NCI-H82 (cell line): ENCODE data around the gene MRPL53.
A peak's percentile ranks its signal among the peaks of the same experiment; 100 is the strongest.
"Not testable (repeated sequence)": the region's sequence is repeated elsewhere in the genome, so short reads cannot be mapped to it uniquely, and the experiment has no call there.

Experiments
- DNase-seq: peaks from one replicate; lab custom pipeline; 2025; lab: John Stamatoyannopoulos, UW

Gene MRPL53

DNA sequence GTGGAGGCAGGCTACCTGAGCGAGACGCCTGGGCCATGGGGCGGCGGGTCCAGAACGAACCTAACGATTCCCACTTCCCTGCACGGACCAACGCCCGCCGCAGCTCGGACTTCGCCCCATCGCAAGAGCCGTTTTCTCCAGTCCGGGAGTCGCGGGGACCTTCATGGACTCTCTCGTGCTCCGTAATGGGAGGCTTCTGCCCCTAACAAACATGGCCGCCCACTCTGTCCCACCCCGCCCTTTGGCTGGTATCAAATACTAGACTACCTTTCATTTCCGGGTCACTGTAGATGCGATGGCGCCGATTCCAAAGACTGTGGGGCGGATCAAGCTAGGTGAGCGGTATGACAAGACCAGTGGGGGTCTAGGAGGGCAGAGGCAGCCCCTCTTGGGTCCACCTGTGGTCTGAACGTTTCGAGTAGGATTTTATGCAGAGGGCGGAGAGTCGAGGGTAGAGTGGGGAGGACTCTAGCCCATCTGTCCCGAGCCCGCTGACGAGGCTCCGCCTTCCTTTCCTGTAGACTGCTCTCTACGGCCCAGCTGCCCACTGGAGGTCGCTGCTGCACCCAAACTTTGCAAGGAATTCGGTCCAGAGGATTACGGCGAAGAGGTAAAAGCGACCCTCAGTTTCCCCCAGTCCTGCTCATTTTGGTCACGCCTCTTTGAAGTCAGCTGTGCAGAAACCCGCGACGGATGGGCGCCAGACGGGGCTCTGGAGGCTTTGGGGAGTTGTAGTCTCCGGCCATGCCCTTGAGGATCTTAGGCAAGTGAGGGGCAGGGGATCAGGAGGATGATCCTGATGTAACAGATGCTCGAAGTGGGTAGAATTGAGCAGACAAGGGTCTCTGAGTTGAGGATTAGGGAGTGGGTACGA lies 10.6 kb upstream of the MRPL53 start, which contains the start of the genes CCDC142 and TTC31:
Gene CCDC142 (minus strand): TSS at position 198 of the 874 bp plus-strand sequence. CDS start 161 bp downstream, at position 37.
Gene TTC31 (plus strand): TSS at position 281 of the 874 bp plus-strand sequence. CDS start 15 bp downstream, at position 296.
- peak; percentile 99 for DNase-seq

DNA sequence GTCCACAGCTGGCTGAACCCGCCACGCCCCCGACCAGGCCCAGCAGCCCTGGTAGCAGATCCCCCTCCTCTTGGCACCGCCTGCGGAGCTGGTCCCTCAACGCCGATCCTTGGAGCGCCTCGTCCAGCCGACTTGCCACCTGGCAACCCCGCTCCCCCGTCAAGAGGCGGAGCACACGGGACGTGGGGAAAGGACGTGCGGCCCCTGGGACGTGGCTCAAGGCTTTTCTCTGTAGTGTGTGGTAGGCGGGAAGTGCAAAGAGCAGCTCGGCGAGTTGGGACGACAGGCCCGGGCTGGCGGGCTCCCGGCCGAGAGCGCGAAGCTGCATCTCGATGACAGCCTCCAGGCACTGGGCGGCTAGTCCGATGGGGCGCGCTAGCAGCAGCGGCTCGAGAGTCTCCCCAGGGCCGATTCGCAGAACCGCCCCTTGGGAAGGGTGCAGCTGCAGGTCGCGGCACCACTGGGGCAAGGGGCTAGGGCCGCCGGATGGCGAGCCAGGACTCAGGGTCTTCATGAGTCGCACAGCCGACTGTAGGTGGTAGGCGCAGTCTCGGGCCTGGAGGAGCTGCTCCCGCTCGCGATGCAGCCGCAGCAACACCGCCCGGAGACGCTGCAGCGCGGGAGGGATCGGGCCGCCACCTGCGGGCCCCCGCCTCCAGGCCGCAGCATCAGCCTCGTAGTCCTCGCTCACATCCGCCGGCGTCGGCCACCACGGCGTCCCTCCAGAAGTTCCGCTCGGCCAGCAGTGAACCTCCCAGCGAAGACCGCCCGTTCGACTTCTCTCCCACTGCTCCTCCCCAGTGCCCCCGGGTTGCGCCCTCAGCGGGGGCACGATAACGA lies 9.7 kb upstream of the MRPL53 start:
- DNase-seq: peak; percentile 79

DNA sequence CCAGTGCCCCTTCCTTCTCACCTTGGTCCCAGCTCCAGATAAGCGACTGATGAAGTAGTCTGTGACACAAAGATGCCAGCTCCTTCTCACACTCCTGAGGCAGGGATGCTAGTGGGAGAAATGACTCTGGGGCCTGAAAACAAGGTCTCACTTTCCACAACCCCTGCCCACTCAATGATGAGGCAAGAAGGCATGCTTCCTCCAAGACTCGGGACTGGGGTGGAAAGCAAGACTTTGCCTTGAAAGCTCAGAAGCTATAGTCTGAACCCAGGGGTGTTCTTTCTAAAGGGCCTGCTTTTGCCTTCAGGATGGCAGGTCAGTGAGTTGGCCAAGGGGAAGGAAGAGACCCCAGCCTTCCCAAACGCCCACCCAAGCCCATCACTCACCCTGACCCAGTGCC lies 9.0 kb upstream of the MRPL53 start:
- DNase-seq: no peak

DNA sequence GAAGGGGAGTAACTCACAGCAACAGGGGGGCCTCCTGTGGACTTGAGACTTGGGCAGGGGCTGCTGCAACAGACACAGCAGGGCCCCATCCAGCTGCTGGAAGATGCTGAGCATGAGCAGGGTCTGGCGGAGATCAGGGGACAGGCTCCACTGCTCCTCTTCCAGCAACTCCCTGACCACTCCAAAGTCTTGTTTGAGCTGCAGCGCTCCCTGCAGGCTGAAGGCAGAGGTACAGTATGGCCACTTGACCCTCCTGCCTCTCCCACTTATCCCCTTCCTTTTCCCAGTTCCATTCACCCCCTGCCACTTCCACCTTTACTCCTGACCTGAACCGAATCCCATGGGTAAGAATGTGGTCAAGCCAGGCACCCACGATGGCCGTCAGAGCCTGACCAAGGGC lies 2.4 kb upstream of the MRPL53 start:
- DNase-seq: no peak

DNA sequence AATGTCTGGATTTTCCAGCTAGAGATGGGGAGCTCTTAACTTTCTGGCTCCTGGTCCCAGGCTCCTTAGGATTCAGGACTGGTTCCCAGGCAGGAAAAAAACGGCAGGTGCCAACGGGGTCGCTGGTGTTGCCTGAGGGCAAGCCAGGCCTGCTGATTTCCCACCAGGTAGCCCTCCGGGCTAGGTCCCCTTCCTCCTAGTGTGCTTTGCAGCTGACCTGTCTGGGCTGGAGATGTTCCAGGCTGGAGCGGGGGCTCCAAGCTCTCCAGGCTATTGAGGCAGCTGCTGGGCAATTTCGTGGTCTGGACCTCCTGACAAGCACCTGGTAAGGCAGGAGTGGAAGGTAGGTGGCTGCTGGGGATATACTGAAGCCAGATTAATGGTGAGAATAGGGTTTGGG lies 2.0 kb upstream of the MRPL53 start:
- DNase-seq: no peak

DNA sequence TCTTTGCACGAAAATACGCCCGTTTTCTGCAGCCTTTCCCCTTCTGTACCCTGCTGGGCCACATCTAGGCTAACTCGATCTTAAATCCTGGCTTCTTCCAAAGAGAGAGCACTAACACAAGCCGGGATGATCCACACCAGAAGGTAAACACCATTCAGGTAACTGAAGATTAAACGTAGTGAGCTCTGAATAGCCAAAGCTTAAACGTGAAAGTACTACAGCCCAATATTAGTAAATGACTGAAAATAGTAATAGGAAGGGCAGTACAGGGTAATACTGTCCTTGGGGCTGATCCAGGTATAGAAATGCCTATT lies 422 bp upstream of the MRPL53 start:
- DNase-seq: peak; percentile 70

DNA sequence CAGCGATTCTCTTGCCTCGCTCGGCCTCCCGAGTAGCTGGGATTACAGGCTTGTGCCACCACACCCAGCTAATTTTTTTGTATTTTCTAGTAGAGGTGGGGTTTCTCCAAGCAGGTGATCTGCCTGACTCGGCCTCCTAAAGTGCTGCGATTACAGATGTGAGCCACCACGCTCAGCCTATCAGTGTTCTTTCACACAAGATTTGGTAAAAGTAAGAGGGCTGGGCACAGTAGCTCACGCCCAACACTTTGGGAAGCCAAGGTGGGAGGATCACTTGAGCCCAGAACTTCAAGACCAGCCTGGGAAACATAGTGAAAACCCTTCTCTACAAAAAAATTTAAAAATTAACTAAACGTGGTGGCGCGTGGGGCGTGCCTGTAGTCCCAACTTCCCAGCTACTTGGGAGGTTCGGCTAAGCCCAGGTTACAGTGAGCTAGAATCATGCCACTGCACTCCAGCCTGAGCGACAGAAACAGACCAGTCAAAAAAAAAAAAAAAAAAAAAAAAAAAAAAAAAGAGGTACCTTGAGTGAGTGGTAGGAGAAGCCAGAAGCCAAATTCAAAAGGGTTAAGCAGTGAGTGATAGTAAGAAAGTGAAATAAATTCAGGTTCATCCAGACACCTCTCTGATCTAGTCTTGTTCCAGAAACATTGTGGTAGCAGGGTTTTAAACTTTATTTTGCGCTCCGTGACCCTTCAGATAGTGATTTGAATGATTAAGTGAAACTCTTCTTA lies 981 bp downstream of the MRPL53 start:
- no peak for DNase-seq

DNA sequence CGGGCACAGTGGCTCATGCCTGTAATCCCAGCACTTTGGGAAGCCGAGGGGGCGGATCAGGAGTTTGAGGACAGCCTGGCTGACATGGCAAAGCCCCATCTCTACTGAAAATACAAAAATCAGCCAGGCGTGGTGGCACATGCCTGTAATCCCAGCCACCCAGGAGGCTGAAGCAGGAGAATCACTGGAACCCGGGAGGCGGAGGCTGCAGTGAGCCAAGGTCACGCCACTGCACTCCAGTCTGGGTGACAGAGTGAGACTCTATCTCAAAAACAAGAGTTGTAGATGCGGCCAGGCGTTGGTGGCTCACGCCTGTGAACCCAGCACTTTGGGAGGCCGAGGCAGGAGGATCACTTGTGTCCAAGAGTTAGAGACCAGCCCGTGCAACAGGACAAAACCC lies 1.7 kb downstream of the MRPL53 start:
- DNase-seq: not testable (repeated sequence)

DNA sequence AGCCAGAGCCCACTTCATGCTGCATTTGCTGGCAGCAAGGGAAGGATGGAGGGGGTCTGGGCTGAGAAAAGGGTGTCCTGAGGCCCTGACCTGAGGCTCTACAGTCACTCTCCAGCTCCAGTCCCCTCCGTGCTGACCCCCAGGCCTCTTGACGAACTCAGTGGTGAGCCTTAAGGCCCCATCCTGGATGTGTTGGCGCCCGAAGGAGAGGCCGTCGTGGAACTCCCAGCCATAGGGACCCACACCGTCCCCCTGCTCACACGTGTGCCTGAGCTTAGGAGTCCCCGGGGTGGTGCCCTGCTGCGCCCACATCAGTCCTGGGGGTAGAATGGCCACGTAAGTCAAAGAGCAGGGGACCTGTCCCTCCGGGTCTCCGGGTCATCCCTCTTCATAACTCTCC lies 8.1 kb downstream of the MRPL53 start:
- DNase-seq: no peak

DNA sequence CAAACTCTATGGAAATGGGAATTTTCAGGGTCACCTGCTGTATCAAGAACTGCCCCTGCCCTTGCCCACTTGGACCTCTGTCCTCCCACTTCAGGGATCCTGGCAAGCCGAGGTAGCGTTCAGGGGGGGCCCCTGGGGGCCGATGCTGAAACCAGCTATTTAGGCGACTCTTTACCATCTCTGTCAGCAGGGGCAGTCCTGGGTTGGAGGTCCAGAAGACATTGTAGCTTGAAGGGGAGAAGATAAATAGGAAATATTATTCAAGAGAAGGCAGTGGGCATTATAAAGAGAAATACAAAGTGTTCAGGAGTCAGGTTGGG lies 9.7 kb downstream of the MRPL53 start:
- DNase-seq: no peak

DNA sequence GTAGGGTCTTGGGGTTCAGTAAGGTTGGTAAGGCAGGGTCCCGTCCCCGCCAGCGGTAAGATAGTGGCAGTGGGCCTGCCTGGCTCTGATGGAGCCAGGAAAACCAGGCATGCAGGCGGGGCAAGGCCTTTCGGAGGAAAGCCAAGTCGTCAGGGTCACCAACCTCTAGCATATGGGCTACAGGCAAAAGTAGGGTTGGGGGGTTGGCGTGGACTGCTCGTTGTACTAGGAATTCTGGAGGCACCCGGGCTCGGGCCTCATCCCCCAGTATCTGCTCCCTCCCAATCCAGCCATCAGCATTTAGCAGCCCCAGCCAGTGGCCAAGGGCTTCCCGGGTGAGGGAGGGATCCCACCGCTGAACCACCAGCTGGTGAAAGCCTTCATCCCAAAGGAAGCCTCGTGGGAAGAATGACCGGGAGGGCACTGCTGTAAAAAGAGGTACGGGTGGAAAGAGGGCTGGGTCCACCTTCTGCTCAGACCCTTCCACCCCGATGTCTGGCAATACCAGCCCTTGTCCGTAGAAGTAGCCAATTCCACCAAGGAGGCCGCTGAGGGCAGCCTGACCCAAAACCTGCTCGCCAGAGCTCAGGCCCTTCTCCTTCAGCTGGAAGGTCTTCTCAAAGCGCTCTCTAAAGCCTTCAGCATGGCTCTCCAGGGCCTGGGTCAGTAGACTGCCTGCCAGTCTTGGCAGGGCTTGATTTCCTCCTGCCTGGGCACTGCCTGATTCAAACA lies 10.3 kb downstream of the MRPL53 start:
- DNase-seq: no peak

DNA sequence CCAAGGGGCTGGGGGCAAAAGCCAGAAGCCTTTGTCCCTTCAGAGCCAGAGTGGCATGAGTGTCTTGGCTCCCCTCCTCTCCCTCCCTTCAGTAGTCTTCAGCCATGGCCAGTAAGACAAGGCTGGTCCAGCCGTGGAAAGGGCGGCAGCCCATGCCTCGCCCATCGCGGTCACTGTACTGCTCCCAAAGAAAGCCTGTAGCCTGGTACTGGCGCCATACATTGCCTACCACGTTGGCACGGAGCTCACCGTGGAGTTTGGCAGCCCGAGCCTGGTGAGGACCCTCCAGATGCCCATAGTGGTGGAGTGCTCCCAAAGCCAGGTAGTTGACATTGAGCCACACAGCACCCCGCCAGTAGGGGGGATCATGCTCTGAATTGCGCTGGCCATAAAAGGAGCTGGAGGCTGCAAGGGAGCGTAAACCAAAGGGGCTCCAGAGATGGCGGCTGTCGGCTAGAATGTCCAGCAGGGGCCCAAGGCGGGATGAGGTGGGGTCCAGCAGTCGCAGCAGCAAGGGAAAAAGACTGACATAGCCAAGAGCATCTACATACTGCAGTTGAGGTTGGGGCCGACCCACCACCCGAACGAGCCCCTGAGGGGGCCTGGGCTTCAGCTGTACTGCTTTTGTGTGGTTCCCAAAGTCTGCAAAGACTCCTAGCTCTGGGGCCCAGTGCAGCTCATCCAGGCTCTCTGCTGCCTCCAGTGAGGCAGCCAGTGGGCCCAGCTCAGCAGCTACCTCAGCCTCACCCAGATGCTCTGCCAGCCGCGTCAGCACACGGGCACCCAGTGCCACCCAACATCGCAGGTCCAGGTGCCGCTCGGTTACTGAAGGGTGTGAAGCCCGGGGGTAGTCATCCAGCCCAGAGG lies 11.1 kb downstream of the MRPL53 start:
- DNase-seq: peak; percentile 47

DNA sequence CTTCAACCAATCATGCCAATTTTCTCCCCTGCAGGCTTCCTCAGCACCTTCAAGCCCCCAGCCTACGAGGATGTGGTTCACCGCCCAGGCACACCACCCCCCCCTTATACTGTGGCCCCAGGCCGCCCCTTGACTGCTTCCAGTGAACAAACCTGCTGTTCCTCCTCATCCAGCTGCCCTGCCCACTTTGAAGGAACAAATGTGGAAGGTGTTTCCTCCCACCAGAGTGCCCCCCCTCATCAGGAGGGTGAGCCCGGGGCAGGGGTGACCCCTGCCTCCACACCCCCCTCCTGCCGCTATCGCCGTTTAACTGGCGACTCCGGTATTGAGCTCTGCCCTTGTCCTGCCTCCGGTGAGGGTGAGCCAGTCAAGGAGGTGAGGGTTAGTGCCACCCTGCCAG lies 12.3 kb downstream of the MRPL53 start:
- not testable (repeated sequence) for DNase-seq

DNA sequence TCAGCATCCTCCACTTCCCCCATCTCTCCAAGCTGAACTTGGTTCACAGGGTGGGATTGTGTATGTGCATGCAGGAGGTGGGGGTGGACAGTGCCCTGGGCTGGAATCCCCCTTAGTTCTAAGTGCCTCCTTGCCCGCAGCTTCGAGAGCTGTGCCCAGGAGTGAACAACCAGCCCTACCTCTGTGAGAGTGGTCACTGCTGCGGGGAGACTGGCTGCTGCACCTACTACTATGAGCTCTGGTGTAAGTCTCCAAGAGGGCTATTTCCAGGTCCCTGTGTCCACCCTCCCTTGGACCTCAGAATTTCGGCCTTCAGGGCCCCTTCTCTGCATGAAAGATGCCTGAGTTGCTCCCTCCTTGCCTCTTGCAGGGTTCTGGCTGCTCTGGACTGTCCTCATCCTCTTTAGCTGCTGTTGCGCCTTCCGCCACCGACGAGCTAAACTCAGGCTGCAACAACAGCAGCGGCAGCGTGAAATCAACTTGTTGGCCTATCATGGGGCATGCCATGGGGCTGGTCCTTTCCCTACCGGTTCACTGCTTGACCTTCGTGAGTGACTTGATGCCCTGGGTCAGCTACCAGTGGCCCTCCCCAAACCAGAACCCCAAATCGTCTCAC lies 12.9 kb downstream of the MRPL53 start:
- not testable (repeated sequence) for DNase-seq

DNA sequence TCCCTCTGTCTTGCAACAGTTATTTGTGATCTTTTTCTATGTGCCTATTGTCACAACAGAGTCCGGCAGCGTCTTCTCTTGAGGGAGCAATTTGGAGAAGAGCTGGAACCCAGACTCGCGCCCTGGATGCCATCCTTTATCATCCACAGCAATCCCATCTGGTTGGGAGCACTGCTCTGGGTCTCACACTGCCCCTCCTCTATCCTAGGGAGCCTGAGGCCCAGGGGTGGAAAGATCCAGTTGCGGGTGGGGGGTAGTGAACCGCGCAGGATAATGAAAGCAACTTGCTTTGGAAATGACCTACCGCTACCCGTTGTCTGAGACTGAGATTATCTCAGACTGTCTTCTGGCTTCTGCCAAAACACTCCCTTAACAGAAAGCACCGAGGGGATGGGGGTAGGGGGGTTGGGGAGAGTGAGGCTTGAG lies 13.5 kb downstream of the MRPL53 start:
- DNase-seq: no peak

DNA sequence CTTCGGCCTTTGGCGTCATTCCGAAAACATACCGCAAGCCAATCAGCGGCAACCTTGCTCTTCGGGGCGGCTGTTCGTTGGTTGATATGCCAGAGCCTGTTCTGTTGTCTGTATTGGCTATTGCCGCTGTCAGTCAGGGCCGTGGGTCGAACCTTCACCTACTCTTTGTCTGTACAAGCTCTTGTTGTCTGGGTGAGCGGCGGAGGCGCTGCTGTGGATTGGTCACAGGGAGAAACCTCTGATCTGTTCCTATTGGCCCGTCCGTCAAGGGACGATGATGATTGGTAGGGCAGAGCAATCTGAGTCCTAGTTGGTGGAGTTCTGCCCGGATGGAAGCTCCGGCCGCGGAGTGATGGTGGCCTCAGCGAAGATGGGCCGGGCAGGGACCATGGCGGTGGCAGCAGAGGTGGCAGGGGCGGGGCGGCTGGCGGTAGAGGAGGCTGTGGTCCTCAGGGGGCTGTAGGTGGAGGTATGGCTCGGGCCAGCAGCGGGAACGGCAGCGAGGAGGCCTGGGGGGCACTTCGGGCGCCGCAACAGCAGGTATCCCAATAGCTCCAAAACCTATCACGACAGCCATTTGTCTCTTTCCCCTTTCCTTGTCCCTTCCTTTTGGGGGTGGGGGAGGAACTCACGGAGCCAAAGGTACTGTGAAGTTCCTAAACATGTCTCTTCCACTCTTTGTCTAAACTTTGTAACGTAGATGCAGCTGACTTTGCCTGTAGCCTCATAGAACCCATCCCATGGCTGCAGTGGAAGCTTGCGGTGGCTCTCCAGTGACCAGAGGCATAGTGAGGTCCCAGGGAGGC lies 14.1 kb downstream of the MRPL53 start, which contains the start of gene WBP1:
Gene WBP1 (plus strand): TSS at position 307 of the 806 bp plus-strand sequence. CDS start 165 bp downstream, at position 472.
- DNase-seq: peak; percentile 100

DNA sequence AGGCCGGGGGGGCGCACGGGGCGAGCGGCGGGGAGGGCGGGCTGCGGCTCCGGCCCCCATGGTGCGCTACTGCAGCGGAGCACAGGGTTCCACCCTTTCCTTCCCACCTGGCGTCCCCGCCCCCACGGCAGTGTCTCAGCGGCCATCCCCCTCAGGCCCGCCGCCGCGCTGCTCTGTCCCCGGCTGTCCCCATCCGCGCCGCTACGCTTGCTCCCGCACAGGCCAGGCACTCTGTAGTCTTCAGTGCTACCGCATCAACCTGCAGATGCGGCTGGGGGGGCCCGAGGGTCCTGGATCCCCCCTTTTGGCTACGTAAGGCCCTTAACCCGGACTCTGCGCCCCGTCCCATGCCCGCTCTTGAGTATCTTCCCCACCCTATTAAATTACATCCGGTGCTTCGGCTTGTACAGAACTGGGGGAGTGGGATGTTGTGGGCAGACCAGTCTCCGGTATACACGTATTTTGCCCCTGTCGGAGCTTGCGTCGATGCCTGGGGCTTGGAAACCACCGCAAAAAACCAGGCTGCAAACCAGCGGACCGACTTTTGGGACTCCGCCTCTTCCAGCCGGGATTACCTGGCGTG lies 14.8 kb downstream of the MRPL53 start:
- peak; percentile 89 for DNase-seq

DNA sequence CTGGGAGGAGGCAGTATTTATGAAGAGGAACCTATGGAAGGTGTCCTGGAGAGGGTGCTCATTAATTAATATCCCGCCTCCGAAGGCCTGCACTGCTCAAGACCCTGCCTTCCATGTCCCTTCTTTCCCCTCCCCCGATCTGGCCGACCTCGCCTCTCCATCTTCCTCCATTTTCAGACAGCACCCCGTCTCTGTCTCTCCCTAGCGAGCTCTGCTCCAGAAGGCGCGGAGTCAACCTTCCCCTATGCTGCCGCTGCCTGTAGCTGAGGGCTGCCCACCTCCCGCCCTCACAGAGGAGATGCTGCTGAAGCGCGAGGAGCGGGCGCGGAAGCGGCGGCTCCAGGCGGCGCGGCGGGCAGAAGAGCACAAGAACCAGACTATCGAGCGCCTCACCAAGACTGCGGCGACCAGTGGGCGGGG lies 15.3 kb downstream of the MRPL53 start:
- DNase-seq: no peak
